BLaER1 (cell line): ENCODE measurements around the gene PBX3.

Source experiments
- H3K27ac ChIP-seq: shearing (Covaris generic); formaldehyde crosslinking; 2 replicates; pipeline ENCODE4 v1.8.1; 2022
- H3K27me3 ChIP-seq: shearing (Covaris generic); formaldehyde crosslinking; 2 replicates; pipeline ENCODE4 v1.8.1; 2022
- H3K36me3 ChIP-seq: shearing (Covaris generic); formaldehyde crosslinking; 2 replicates; pipeline ENCODE4 v1.8.1; 2022
- H3K4me1 ChIP-seq: shearing (Covaris generic); formaldehyde crosslinking; 2 replicates; pipeline ENCODE4 v1.8.1; 2022
- H3K4me2 ChIP-seq: shearing (Covaris generic); formaldehyde crosslinking; 2 replicates; pipeline ENCODE4 v1.8.1; 2022
- H3K4me3 ChIP-seq: shearing (Covaris generic); formaldehyde crosslinking; 2 replicates; pipeline ENCODE4 v1.8.1; 2022
- H3K9ac ChIP-seq: shearing (Covaris generic); formaldehyde crosslinking; 2 replicates; pipeline ENCODE4 v1.8.1; 2022
- H3K9me3 ChIP-seq: shearing (Covaris generic); formaldehyde crosslinking; 2 replicates; pipeline ENCODE4 v1.8.1; 2022
- H4K20me1 ChIP-seq: shearing (Covaris generic); formaldehyde crosslinking; 2 replicates; pipeline ENCODE4 v1.8.1; 2022
- Cebpa-rat ChIP-seq: shearing (Covaris generic); IDR thresholded peaks from 2 replicates; pipeline ENCODE4 v1.8.1; 2022

PBX3 gene

GRCh38 chr9:126000731-126001580 lies 253.8 kb downstream of the PBX3 start:
- no peaks in the 10 kb centered on the region for H3K4me1 ChIP-seq
- TF ChIP-seq Cebpa-rat: no peak

GRCh38 chr9:126001581-126002225 lies 254.5 kb downstream of the PBX3 start:
- H3K9me3 ChIP-seq: no peaks in the 10 kb centered on the region
- no peaks in the 10 kb centered on the region for H3K36me3 ChIP-seq
- no peaks in the 10 kb centered on the region for H3K4me1 ChIP-seq
- no peak overlapping the region for H3K27ac ChIP-seq
- H3K4me3 ChIP-seq: no peak overlapping the region
- no peak for TF ChIP-seq Cebpa-rat
- H4K20me1 ChIP-seq: no peaks in the 10 kb centered on the region
- no peak overlapping the region for H3K4me2 ChIP-seq
- no peak overlapping the region for H3K9ac ChIP-seq
- no peaks in the 10 kb centered on the region for H3K27me3 ChIP-seq

More at GRCh38 chr9:126000731-126001580, 253.8 kb downstream of the PBX3 start:
- H3K4me2 ChIP-seq: no peak overlapping the region
- H3K9ac ChIP-seq: no peak overlapping the region
- H4K20me1 ChIP-seq: no peaks in the 10 kb centered on the region
- H3K9me3 ChIP-seq: no peaks in the 10 kb centered on the region
- no peak overlapping the region for H3K4me3 ChIP-seq
- H3K36me3 ChIP-seq: no peaks in the 10 kb centered on the region
- H3K27me3 ChIP-seq: no peaks in the 10 kb centered on the region
- no peak overlapping the region for H3K27ac ChIP-seq

- Histone ChIP-seq H3K4me1 (no peaks in the 10 kb centered on the region), H3K27ac (no peak overlapping the region), H3K9ac (no peak overlapping the region), H4K20me1 (no peaks in the 10 kb centered on the region), H3K27me3 (no peaks in the 10 kb centered on the region), H3K4me3 (no peak overlapping the region), H3K36me3 (no peaks in the 10 kb centered on the region), H3K9me3 (peaks cover 6% of the 10 kb centered on the region), H3K4me2 (no peak overlapping the region)
- TF ChIP-seq Cebpa-rat: no peak
Observed at GRCh38 chr9:126002476-126003350, 255.5 kb downstream of the PBX3 start.

GRCh38 chr9:126009047-126009446 lies 261.9 kb downstream of the PBX3 start:
- peaks cover 32% of the 10 kb centered on the region for H3K9me3 ChIP-seq
- H3K27ac ChIP-seq: no peak overlapping the region
- no peak overlapping the region for H3K4me3 ChIP-seq
- TF ChIP-seq Cebpa-rat: no peak
- H3K36me3 ChIP-seq: peaks cover 6% of the 10 kb centered on the region
- no peaks in the 10 kb centered on the region for H3K4me1 ChIP-seq
- no peak overlapping the region for H3K4me2 ChIP-seq
- H4K20me1 ChIP-seq: no peaks in the 10 kb centered on the region
- no peak overlapping the region for H3K9ac ChIP-seq
- H3K27me3 ChIP-seq: no peaks in the 10 kb centered on the region

- Histone ChIP-seq H3K9ac (no peak overlapping the region), H3K9me3 (peaks cover 6% of the 10 kb centered on the region; the same call in 1 of the 2 replicates), H3K27me3 (no peaks in the 10 kb centered on the region), H3K4me3 (no peak overlapping the region), H3K27ac (no peak overlapping the region), H4K20me1 (no peaks in the 10 kb centered on the region), H3K36me3 (no peaks in the 10 kb centered on the region), H3K4me1 (no peaks in the 10 kb centered on the region), H3K4me2 (no peak overlapping the region)
- TF ChIP-seq Cebpa-rat: no peak
Observed at GRCh38 chr9:126014726-126015125, 267.6 kb downstream of the PBX3 start.

GRCh38 chr9:126015424-126015823 lies 268.3 kb downstream of the PBX3 start:
- Histone ChIP-seq H3K27ac (no peak overlapping the region), H3K27me3 (no peaks in the 10 kb centered on the region), H3K4me2 (no peak overlapping the region), H3K9me3 (0 out of 2 replicates have a peak, but pooled peaks cover 4% of the 10 kb centered on the region), H3K9ac (no peak overlapping the region), H3K4me1 (no peaks in the 10 kb centered on the region), H3K4me3 (no peak overlapping the region), H3K36me3 (no peaks in the 10 kb centered on the region), H4K20me1 (no peaks in the 10 kb centered on the region)
- no peak for TF ChIP-seq Cebpa-rat

GRCh38 chr9:126016579-126017290 lies 269.6 kb downstream of the PBX3 start:
- H3K9ac ChIP-seq: no peak overlapping the region
- H3K36me3 ChIP-seq: no peaks in the 10 kb centered on the region
- no peaks in the 10 kb centered on the region for H3K9me3 ChIP-seq
- H3K4me2 ChIP-seq: no peak overlapping the region
- H3K4me3 ChIP-seq: no peak overlapping the region
- H3K27ac ChIP-seq: no peak overlapping the region
- no peaks in the 10 kb centered on the region for H4K20me1 ChIP-seq
- TF ChIP-seq Cebpa-rat: no peak
- H3K27me3 ChIP-seq: no peaks in the 10 kb centered on the region
- H3K4me1 ChIP-seq: no peaks in the 10 kb centered on the region
